ENCODE results near the gene CD53. TPM values are rescaled to one million over a fixed set of nuclear protein-coding genes. Genes with fewer than 3 reads are reported as not detected.

Gene CD53
- total RNA-seq, 2 donors from 2014 or later: 30.2 to 59.2 TPM

Other genes with a start within 250 kb of the CD53 start
- gene KCNA3, start 198.2 kb upstream of the CD53 start, total RNA-seq: under 1 TPM; 0.60 to 0.71 TPM
- 10 to 100 TPM in 1 of 2 donors, 1 to 10 TPM in 1; 8.2 to 10.6 TPM for gene LRIF1, start 90.8 kb downstream of the CD53 start, total RNA-seq

Data from posterior vena cava (tissue), 2 donors.